Caki2 (cell line): Measurements from ENCODE around the gene ARPP19. TPM values are rescaled to one million over a fixed set of nuclear protein-coding genes. Genes with fewer than 3 reads are reported as not detected.
"Not testable (repeated sequence)": the region's sequence is repeated elsewhere in the genome, so short reads cannot be mapped to it uniquely, and the experiment has no call there.

Experiments
- DNase-seq: peaks from one replicate; pipeline ENCODE4 v3.0.0-alpha.2; 2015; ENCODE audit warnings: low read depth
- in situ Hi-C: cut with HindIII; loops from 2 replicates; pipeline ENCODE4 v1.10.0; 2016; ENCODE audit warnings: low sequenced_read_pairs, low pct_unique_long_range_greater_than_20kb, mixed read lengths
- total RNA-seq: library from RNA; depleted of rRNA; stranded (reverse); fragments of >200 nt; shearing (Covaris generic); gene quantifications from 2 replicates; pipeline ENCODE4 v1.2.3, GENCODE V29; 2014; ENCODE audit warnings: low replicate concordance

Gene ARPP19
- total RNA-seq, 1 experiment from 2014 or later: 44.3 TPM

DNA sequence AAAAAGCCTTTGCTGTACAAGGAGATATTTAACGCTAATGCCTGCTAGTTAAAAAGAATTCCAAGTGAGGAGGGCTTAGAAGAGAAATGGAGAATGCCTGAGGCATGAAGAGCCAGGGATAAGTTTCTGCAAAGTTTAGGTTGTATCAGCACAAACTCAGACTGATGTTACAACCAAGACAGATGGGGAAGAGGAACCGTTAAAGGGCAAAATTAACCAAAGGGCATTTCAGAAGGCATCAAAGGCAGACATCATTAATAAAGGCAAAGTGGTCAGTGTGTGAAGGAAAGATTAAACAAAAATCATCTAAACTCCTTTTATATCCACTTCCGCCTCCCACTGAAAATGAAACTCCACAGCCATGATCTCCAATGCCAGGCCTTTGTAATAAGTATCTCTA lies 47.1 kb downstream of the ARPP19 start:
- no peak for DNase-seq
- in situ Hi-C loops: no loop called here

DNA sequence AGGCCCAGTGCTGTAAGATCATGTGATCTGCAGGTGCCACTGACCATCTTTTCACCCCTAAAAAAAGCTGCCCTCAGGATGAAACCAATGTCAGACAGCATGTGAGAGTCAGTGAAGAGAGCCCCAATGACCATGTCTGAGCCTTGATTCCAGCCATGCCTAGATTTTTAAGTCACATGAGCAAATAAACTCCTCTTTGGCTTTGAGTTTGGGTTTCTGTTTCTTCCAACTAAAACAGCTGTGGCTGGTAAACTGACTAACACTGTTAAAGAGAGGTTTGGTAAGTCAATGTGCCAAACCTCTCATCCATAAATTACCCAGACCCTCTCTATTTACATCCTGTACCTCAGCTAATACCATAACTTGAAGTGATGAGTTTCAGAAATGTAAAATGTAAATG lies 48.4 kb downstream of the ARPP19 start:
- no peak for DNase-seq
- in situ Hi-C loops: no loop called here

DNA sequence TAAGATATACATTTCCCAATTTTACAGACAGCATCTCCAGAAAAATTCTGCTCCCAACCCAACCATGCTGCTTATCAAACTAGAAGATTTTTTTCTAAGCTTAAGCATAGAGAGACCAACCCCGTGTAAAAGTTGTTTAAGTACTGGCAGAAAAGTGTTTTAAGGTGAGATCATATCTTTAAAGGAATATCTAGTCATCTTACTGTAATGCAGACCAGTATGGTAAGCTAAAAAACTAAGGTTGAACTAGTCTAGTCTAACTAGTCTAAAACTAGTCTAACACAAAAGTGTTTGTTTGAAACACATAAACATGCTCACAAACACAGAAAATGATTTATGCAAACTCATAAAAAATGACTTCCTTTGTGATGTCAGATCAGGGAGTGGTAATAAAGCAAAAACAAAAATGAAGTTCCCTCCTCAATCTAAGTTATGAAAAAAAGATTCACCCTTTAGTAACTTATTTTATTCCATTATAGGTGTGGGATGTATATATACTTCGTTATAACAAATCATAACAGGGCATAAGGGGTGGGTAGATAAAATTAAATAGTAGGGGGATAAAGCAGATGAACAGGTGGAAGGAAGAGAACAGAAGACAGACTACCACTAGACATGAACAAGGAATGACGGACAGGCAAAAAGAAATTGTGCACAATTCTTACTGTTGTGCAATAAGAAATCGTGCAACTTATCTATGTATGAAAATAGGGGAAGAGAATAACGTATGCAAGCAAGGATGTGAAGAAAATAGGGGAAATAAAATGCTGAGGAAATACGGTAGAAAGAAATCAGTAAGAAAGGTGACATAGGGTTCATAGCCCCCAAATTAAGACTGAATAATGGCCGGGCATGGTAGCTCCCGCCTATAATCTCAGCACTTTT lies 50.1 kb downstream of the ARPP19 start:
- in situ Hi-C loops: no loop called here
- no peak for DNase-seq

DNA sequence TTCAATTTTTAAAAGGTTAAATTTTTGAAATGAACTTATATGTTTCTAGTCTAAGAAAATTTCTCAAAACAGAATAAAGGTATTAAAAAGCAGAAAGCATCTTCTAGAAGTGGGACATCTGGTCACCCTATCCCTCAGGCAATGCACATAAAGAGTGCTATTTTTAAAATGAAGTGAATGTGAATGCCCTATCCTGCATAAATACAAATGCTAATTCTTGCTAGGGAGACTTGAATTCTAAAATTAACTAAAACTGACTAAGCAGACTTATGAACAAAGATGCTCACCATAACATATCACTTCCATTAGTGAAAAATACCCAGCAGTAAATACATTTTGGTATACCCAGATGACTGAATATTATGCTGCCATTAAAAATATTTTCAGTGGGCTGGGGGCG lies 51.8 kb downstream of the ARPP19 start:
- DNase-seq: no peak
- in situ Hi-C loops: no loop called here

DNA sequence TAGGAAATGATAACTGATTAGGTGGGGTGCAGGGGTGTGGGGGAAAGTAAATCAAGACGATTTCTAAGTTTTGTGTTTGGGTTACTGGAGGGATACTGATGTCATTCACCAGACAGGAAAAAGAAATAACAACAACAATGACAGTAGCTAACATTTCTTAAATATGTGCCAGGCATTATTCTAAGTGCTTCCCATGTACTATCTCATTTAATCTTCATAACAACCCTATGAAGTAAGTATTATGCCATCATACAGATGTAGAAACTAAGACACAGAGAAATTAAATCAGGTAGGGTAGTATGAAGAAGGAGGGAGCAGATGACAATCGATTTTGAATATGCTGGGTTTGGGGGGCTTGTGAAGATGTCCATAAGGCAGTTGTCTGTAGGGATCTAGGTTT lies 53.5 kb downstream of the ARPP19 start:
- no peak for DNase-seq
- in situ Hi-C loops: no loop called here

DNA sequence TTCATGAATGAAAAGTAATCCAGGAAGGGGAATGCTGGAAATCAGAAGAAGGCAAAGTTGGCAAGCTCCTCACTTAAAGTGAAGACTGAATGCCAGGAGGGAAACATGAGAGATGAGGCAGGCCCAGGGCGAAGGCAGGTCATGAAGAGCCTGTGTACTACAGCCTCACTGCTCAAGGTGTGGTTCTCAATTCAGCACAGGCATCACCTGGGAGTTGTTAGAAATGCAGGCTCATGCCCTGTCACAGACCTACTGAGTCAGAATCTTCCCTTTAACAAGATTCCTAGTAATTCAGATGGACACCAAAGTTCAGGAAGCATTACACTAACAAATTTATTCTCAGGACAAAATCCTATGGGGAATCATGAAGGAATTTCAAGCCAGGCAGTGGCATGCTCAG lies 54.3 kb downstream of the ARPP19 start:
- in situ Hi-C loops: no loop called here
- DNase-seq: no peak

DNA sequence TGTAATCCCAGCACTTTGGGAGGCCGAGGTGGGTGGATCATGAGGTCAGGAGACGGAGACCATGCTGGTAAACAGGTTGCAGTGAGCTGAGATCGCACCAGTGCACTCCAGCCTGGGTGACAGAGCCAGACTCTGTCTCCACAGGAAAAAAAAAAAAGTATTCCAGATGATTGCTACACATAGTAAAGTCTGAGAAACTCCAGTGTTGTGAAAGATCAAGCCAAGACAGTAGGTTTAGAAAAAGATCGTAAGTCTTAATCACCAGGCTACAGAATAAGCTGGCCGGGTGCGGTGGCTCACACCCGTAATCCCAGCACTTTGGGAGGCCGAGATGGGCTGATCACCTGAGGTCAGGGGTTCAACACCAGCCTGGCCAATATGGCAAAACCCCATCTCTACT lies 56.0 kb downstream of the ARPP19 start:
- in situ Hi-C loops, DNase-seq: not testable (repeated sequence)

DNA sequence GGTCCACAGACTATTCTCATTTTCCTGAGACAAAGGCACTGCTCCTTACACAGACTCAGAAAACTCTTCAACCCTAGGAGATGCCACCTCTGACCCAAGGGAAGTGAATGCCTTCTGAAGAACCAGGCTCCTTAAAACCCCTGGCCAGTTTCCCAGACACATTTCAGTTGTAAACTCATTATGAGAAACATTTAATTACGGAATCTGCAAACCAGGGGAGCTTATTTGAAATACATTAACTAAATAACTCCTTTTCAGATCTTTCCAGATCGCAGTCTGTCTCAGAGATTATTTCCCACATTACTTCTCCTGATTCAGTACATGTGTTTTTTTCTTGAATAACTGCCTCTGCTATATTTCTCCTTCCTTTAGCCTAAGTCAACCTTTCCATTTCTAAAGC lies 57.7 kb downstream of the ARPP19 start:
- no peak for DNase-seq

DNA sequence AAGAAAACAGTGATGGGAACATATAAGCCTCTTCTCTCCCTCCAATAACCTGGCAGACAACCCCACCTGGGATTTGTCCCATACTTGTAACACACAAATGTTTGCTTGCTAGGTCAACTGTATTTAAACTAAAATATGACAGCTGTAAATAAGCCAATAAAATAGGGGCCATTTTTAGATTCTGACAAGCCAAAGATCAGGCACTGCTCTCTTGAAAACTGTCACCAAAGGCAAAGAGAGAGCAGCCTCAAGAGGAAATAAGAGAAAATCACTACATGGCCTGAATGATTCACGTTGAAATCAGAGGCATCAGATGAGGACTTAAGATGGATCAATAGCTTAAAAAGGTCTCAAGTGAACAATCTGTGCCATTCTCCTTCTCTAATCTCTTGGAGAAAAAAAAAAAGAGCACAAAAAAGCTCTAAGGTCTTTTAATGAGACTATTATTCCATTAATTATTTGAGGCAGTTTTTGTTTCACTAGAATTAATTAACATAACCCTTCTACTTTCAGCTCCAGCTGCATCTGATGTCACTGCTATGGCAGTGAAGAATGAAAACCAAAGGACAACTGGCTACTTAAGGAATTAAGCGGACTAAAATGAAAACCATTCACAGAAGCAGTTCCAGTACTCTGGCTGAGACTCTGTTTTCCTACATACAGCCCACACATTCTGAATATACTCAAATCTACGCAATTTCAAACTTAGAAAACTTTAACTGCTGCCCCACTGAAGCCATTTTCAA lies 59.2 kb downstream of the ARPP19 start:
- in situ Hi-C loops: no loop called here
- no peak for DNase-seq

More for the DNA sequence above, 57.7 kb downstream of the ARPP19 start:
- in situ Hi-C loops: no loop called here

DNA sequence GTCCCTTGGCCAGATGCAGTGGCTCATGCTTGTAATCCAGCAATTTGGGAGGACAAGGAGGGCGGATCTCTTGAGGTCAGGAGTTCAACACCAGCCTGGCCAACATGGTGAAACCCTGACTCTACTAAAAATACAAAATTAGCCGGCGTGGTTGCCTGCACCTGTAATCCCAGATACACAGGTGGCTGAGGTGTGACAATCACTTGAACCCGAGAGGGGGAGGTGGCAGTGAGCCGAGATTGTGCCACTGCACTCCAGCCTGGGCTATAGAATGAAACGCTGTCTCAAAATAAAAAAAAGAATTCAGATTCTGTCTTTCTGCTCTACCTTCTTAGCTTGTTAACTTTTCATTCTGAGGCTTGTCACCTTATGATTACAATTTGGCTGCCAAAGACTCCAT lies 62.3 kb downstream of the ARPP19 start:
- in situ Hi-C loops: no loop called here
- DNase-seq: no peak

DNA sequence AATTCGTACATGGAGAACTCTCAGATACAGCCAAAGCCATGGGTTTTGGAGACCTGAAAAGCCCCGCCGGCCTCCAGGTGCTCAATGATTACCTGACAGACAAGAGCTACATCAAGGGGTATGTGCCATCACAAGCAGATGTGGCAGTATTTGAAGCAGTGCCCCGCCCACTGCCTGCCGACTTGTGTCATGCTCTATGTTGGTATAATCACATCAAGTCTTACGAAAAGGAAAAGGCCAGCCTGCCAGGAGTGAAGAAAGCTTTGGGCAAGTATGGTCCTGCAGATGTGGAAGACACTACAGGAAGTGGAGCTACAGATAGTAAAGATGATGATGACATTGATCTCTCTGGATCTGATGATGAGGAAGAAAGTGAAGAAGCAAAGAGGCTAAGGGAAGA lies 63.7 kb downstream of the ARPP19 start:
- in situ Hi-C loops: no loop called here
- no peak for DNase-seq

DNA sequence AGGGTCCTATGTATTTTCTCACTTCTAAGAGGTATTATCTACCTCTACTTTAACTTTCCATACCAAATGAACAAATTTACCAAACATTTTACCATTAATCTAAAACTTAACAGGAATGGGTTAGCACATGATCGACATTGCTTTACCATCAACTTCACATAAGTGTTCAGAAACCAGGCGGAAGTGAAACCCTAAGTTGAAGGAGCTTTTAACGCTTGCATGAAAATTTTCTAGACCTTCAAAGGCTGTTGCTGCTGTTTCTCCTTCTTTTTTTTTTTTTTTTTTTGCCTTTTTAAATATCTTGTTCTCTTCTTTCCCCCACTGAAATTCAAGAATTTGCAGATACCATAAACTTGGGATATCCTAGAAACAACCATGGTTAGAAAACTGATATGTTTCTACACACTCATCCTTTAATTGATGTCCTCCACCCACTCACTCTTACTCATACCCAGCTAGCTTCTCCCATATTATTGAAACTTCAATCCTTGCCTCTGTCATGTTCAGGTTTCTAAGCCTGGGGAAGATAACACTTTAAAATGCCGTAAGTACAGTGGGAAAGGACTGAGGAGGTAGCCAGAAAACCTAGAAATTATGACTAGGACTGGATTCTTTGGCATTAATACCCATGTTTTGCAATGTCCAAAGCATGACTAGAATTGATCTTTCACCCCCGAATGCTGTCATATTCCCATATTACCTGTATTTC lies 64.9 kb downstream of the ARPP19 start:
- in situ Hi-C loops: no loop called here
- DNase-seq: no peak

DNA sequence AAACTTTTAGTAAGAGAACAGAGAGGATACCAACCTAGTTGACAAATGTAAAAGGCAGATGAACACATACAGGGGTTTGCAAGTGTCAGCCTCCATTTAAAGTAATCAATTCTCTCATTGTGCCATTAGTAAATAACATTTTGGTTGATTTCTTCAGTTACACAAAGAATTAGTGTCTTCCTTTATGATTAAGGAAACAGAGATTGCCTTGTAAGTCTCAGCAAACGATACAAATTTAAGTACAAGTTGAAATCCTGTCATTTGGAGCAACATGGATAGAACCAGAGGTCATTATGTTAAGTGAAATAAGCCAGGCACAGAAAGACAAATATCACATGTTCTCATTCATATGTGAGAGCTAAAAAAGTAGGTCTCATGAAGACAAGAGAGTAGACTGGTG lies 66.2 kb downstream of the ARPP19 start:
- no peak for DNase-seq
- in situ Hi-C loops: no loop called here

DNA sequence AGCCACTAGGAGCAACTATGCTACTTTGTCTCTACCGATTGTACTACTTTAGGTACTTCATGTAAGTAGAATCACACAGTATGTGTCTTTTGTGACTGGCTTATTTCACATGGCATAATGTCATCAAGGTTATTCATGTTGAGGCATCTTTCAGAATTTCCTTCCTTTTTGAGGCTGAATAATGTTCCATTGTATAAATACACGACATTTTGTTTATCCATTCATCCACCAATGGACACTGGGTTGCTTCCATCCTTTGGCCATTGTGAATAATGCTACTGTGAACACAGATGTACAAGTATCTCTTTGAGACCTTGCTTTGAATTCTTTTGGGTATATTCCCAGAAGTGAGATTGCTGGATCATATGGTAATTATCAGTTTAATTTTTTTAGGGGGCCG lies 69.3 kb downstream of the ARPP19 start:
- in situ Hi-C loops: no loop called here
- DNase-seq: no peak

DNA sequence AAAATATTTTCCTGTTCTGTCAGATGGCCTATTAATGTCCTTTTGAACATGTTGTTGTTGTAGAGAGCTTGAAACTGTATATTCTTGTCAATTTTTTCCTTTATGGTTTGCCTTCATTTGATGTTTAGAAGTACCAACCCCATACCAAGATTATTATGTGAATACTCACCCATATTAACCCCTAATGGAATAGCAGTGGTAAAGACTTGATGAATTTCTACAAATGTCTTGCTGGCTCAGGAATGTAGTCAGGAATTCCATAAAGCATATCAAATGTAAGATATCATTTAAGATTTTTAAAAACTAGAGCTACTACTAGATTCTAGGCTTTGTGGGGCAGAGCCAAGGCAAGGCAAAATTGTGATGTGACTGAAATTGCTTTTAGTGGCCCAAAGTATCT lies 70.1 kb downstream of the ARPP19 start:
- in situ Hi-C loops: no loop called here
- no peak for DNase-seq
